ENCODE measurements around the gene LRPPRC. TPM values are rescaled to one million over a fixed set of nuclear protein-coding genes. Genes with fewer than 3 reads are reported as not detected.
"Not testable (repeated sequence)": the region's sequence is repeated elsewhere in the genome, so short reads cannot be mapped to it uniquely, and the experiment has no call there.

Gene LRPPRC
- 85.9 TPM for polyA plus RNA-seq (2013, experiment 1 of 2)
- 89.8 TPM for polyA plus RNA-seq (2013, experiment 2 of 2)

DNA sequence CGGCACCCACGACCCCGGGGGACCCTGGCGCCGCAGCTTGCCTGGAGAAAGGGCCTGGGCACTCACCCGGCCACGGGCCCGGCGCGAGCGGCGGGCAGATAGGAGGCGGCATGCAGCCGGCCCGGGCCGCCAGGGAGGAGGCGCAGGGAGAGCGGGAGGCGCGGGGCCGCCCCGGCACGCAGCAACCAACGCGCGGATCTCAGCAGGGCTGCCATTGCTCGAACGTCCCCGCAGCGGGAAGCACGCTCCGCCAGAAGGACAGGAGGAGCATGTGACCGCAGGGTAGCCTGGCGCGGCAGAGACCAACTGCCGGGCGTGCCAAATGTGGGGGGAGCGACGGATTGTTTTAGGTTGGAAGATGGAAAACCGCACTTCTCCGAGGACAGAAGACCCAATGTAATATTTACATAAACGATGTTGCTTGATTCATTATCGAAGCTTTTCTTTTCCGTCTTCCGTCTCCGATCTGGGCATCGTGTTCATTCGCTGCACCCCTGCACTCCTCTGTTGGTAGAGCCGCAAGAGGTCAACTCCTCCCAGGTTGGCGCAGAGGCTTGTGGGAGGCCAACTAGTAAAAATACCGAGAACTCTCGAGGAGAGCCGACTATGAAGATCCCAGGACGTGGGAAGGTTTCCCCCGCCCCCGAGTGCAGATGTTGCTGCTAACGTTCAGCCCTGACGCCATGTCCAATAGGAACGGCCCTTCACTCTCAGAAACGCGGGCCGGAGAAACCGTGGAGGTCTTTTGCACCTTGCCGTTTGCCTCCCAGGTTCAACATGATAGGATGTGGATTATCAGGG, at the start of gene LRPPRC:
Gene LRPPRC, minus strand, starts transcription at position 257 of the 801 bp plus-strand sequence. Its CDS starts 42 bp downstream, at position 215.
- peak within 1 kb of the TSS; percentile 99 for H3K27ac ChIP-seq (ENCODE audit: low read depth, low read length, severe bottlenecking)
- peak within 1 kb of the TSS; percentile 100 for H3K4me3 ChIP-seq (ENCODE audit: extremely low read depth, insufficient read depth, low read length, poor library complexity, severe bottlenecking)
- WGBS, 2 experiments (ENCODE audit: insufficient coverage in 2 of 2): 1% methylated on average over 37 to 40 of the region's 64 CpGs
- H3K9me3 ChIP-seq (ENCODE audit: control insufficient read depth, low read length): no peaks in the 10 kb centered on the region
- peaks cover 36% of the 10 kb centered on the region for H3K36me3 ChIP-seq (ENCODE audit: control insufficient read depth, insufficient read depth, low read length)
- H3K4me1 ChIP-seq (ENCODE audit: control insufficient read depth, insufficient read depth, low read length, poor library complexity, severe bottlenecking): peaks cover 3% of the 10 kb centered on the region

DNA sequence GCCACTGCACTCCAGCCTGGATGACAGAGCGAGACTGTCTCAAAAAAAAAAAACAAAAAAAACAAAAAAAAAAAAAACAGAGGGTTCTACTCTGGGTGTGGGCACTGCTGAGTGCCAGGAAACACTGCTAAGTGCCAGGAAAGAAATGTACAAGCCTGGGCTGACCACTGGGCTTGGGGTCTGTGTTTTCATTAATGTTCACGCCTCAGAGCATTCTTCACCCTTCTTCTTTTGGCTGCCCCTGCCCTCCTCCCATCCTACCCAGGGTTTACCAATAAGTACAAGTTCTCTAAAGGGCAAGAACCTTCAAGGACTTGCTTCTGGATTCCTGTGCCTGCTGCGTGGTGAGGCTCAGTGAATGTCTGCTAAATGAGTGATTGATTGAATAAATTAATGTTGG, 49.3 kb upstream of the LRPPRC start:
- H3K4me1 ChIP-seq (ENCODE audit: control insufficient read depth, insufficient read depth, low read length, poor library complexity, severe bottlenecking): no peaks in the 10 kb centered on the region
- H3K9me3 ChIP-seq (ENCODE audit: control insufficient read depth, low read length): no peaks in the 10 kb centered on the region
- H3K4me3 ChIP-seq (ENCODE audit: extremely low read depth, insufficient read depth, low read length, poor library complexity, severe bottlenecking): no peak overlapping the region
- H3K36me3 ChIP-seq (ENCODE audit: control insufficient read depth, insufficient read depth, low read length): no peaks in the 10 kb centered on the region
- WGBS, 2 experiments (ENCODE audit: insufficient coverage in 2 of 2): 93 to 100% methylated on average over 2 of the region's 3 CpGs
- no peak overlapping the region for H3K27ac ChIP-seq (ENCODE audit: low read depth, low read length, severe bottlenecking)

DNA sequence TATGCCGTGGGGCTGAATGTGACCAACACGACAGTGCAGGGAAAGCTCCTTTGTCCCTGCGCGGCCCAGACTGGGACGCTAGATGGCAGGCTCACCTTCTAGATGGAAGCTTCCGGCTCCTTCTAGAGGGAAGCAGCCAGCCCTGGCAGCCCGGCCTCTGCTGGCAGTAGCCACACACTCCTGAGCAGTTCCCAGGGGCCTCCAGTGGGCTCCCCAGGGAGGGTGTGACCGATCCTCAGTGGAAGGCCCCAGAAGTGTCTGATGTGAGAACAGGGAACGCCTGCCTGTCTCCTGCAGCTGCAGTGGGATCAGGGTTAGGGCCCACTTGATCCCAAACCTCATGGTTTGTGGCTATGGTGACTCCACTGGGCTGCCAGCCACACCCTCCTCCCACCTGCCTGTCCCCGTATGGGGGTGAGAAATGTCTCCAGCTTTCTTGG, 48.5 kb upstream of the LRPPRC start:
- Histone ChIP-seq H3K4me1 (ENCODE audit: control insufficient read depth, insufficient read depth, low read length, poor library complexity, severe bottlenecking) (no peaks in the 10 kb centered on the region), H3K27ac (ENCODE audit: low read depth, low read length, severe bottlenecking) (no peak overlapping the region), H3K4me3 (ENCODE audit: extremely low read depth, insufficient read depth, low read length, poor library complexity, severe bottlenecking) (no peak overlapping the region), H3K9me3 (ENCODE audit: control insufficient read depth, low read length) (no peaks in the 10 kb centered on the region), H3K36me3 (ENCODE audit: control insufficient read depth, insufficient read depth, low read length) (no peaks in the 10 kb centered on the region)
- 6 to 8% methylated on average over 8 to 9 of the region's 10 CpGs for WGBS, 2 experiments (ENCODE audit: insufficient coverage in 2 of 2)

DNA sequence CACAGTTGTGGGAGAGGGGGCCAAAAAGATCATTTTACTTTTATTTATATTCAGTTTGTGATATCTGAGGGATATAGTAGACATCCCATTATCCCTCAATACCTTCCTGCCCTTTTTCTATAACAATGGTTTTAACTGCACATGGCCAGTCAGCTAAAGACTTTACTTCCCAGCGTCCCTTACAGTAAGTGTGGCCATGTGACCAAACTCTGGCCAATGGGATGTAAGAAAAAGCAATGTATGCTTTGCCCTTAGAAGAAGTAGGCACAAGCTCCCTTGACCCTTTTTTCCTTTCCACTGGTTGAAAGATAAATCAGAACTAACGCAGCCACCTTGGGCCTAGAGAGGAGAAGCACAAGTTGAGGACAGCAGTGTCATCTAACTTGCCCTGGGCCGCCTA, 44.6 kb upstream of the LRPPRC start:
- Histone ChIP-seq H3K9me3 (ENCODE audit: control insufficient read depth, low read length) (no peaks in the 10 kb centered on the region), H3K4me3 (ENCODE audit: extremely low read depth, insufficient read depth, low read length, poor library complexity, severe bottlenecking) (no peak overlapping the region), H3K27ac (ENCODE audit: low read depth, low read length, severe bottlenecking) (no peak overlapping the region), H3K36me3 (ENCODE audit: control insufficient read depth, insufficient read depth, low read length) (no peaks in the 10 kb centered on the region), H3K4me1 (ENCODE audit: control insufficient read depth, insufficient read depth, low read length, poor library complexity, severe bottlenecking) (no peaks in the 10 kb centered on the region)
- whole genome bisulfite sequencing, 2 experiments (ENCODE audit: insufficient coverage in 2 of 2): 92% methylated on average over 2 of the region's 3 CpGs

DNA sequence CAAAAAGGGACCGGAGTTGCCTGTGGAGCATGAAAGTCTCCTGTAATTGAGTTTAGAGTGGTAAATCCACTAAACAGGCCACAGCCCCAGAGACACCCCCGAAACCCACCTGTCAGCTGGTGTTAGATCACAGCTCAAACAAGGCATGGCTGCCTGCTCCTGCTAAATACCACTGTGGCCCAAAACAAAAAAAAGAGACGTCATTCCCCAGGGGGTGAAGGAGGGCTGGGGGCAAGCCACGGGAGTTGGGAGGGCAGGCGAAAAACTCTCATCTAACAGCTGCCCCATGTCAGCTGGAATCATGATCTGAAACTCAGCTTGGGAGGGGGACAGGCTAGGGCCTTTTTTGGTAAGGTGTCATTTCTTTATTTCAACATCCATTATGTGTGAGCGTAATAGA, 42.5 kb upstream of the LRPPRC start:
- H3K9me3 ChIP-seq (ENCODE audit: control insufficient read depth, low read length): no peaks in the 10 kb centered on the region
- H3K27ac ChIP-seq (ENCODE audit: low read depth, low read length, severe bottlenecking): no peak overlapping the region
- no peak overlapping the region for H3K4me3 ChIP-seq (ENCODE audit: extremely low read depth, insufficient read depth, low read length, poor library complexity, severe bottlenecking)
- no peaks in the 10 kb centered on the region for H3K4me1 ChIP-seq (ENCODE audit: control insufficient read depth, insufficient read depth, low read length, poor library complexity, severe bottlenecking)
- WGBS, 2 experiments (ENCODE audit: insufficient coverage in 2 of 2): 20 to 45% methylated on average over 1 to 2 of the region's 6 CpGs
- H3K36me3 ChIP-seq (ENCODE audit: control insufficient read depth, insufficient read depth, low read length): no peaks in the 10 kb centered on the region

GRCh38 chr2:44037221-44037620, 41.4 kb upstream of the LRPPRC start:
- H3K4me1 ChIP-seq (ENCODE audit: control insufficient read depth, insufficient read depth, low read length, poor library complexity, severe bottlenecking): no peaks in the 10 kb centered on the region
- H3K36me3 ChIP-seq (ENCODE audit: control insufficient read depth, insufficient read depth, low read length): no peaks in the 10 kb centered on the region
- no peak overlapping the region for H3K4me3 ChIP-seq (ENCODE audit: extremely low read depth, insufficient read depth, low read length, poor library complexity, severe bottlenecking)
- WGBS, 2 experiments (ENCODE audit: insufficient coverage in 2 of 2): 67 to 85% methylated on average over 1 of the region's 2 CpGs
- no peak overlapping the region for H3K27ac ChIP-seq (ENCODE audit: low read depth, low read length, severe bottlenecking)
- H3K9me3 ChIP-seq (ENCODE audit: control insufficient read depth, low read length): no peaks in the 10 kb centered on the region

GRCh38 chr2:44033947-44034346, 38.2 kb upstream of the LRPPRC start:
- Histone ChIP-seq H3K9me3 (ENCODE audit: control insufficient read depth, low read length) (no peaks in the 10 kb centered on the region), H3K4me1 (ENCODE audit: control insufficient read depth, insufficient read depth, low read length, poor library complexity, severe bottlenecking) (no peaks in the 10 kb centered on the region), H3K4me3 (ENCODE audit: extremely low read depth, insufficient read depth, low read length, poor library complexity, severe bottlenecking) (no peak overlapping the region), H3K36me3 (ENCODE audit: control insufficient read depth, insufficient read depth, low read length) (no peaks in the 10 kb centered on the region), H3K27ac (ENCODE audit: low read depth, low read length, severe bottlenecking) (no peak overlapping the region)

DNA sequence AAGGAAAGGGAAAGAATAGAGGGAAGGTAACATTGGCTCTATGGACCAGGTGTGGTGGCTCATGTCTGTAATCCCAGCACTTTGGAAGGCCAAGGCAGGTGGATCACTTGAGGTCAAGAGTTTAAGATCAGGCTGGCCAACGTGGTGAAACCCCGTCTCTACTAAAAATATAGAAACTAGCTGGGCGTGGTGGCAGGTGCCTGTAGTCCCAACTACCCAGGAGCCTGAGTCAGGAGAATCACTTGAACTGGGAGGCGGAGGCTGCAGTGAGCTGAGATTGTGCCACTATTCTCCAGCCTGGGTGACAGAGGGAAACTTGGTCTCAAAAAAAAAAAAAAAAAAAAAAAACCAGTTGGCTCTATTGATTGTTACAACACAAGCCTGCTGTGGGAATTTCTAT, 31.3 kb upstream of the LRPPRC start:
- not testable (repeated sequence) for H3K4me1 ChIP-seq (ENCODE audit: control insufficient read depth, insufficient read depth, low read length, poor library complexity, severe bottlenecking); H3K27ac ChIP-seq (ENCODE audit: low read depth, low read length, severe bottlenecking); H3K4me3 ChIP-seq (ENCODE audit: extremely low read depth, insufficient read depth, low read length, poor library complexity, severe bottlenecking); H3K36me3 ChIP-seq (ENCODE audit: control insufficient read depth, insufficient read depth, low read length); H3K9me3 ChIP-seq (ENCODE audit: control insufficient read depth, low read length)
- 79 to 83% methylated on average over 3 to 4 of the region's 4 CpGs for WGBS, 2 experiments (ENCODE audit: insufficient coverage in 2 of 2)

GRCh38 chr2:44016282-44016681, 20.5 kb upstream of the LRPPRC start:
- H3K9me3 ChIP-seq (ENCODE audit: control insufficient read depth, low read length): no peaks in the 10 kb centered on the region
- no peaks in the 10 kb centered on the region for H3K36me3 ChIP-seq (ENCODE audit: control insufficient read depth, insufficient read depth, low read length)
- no peak overlapping the region for H3K27ac ChIP-seq (ENCODE audit: low read depth, low read length, severe bottlenecking)
- no peak overlapping the region for H3K4me3 ChIP-seq (ENCODE audit: extremely low read depth, insufficient read depth, low read length, poor library complexity, severe bottlenecking)
- H3K4me1 ChIP-seq (ENCODE audit: control insufficient read depth, insufficient read depth, low read length, poor library complexity, severe bottlenecking): no peaks in the 10 kb centered on the region
- WGBS, 2 experiments (ENCODE audit: insufficient coverage in 2 of 2): 50% methylated on average over 2 of the region's 6 CpGs; no CpG with 5 or more reads in 1 of the 2 experiments

DNA sequence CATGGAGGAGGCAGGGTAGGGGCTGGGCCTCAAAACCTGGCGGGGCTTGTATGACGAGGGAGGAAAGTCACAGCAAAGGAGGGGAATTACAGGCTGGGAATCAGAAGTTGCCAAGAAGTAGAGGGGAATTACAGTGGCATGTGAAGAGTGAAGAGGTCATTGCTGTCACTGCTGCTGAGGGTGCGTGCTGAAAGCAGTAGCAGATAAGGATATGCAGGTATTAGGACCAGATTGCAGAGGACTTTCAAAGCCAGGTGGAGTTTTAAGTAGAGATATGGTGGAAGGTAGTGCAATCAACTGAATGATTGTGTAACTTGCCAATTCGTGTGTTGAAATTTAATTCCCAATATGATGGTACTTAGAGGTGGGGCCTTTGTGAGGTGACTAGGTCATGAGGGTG, 19.4 kb upstream of the LRPPRC start:
- Histone ChIP-seq H3K9me3 (ENCODE audit: control insufficient read depth, low read length) (no peaks in the 10 kb centered on the region), H3K27ac (ENCODE audit: low read depth, low read length, severe bottlenecking) (no peak overlapping the region), H3K4me3 (ENCODE audit: extremely low read depth, insufficient read depth, low read length, poor library complexity, severe bottlenecking) (no peak overlapping the region), H3K36me3 (ENCODE audit: control insufficient read depth, insufficient read depth, low read length) (no peaks in the 10 kb centered on the region), H3K4me1 (ENCODE audit: control insufficient read depth, insufficient read depth, low read length, poor library complexity, severe bottlenecking) (no peaks in the 10 kb centered on the region)
- 69 to 87% methylated on average over 4 of the region's 4 CpGs for WGBS, 2 experiments (ENCODE audit: insufficient coverage in 2 of 2)

GRCh38 chr2:44013205-44013604, 17.4 kb upstream of the LRPPRC start:
- H3K9me3 ChIP-seq (ENCODE audit: control insufficient read depth, low read length); H3K36me3 ChIP-seq (ENCODE audit: control insufficient read depth, insufficient read depth, low read length); H3K4me1 ChIP-seq (ENCODE audit: control insufficient read depth, insufficient read depth, low read length, poor library complexity, severe bottlenecking); H3K4me3 ChIP-seq (ENCODE audit: extremely low read depth, insufficient read depth, low read length, poor library complexity, severe bottlenecking); H3K27ac ChIP-seq (ENCODE audit: low read depth, low read length, severe bottlenecking): not testable (repeated sequence)
- WGBS, 2 experiments (ENCODE audit: insufficient coverage in 2 of 2): 80 to 89% methylated on average over 1 of the region's 3 CpGs
